ENCODE data around the gene DST.

Gene DST

DNA sequence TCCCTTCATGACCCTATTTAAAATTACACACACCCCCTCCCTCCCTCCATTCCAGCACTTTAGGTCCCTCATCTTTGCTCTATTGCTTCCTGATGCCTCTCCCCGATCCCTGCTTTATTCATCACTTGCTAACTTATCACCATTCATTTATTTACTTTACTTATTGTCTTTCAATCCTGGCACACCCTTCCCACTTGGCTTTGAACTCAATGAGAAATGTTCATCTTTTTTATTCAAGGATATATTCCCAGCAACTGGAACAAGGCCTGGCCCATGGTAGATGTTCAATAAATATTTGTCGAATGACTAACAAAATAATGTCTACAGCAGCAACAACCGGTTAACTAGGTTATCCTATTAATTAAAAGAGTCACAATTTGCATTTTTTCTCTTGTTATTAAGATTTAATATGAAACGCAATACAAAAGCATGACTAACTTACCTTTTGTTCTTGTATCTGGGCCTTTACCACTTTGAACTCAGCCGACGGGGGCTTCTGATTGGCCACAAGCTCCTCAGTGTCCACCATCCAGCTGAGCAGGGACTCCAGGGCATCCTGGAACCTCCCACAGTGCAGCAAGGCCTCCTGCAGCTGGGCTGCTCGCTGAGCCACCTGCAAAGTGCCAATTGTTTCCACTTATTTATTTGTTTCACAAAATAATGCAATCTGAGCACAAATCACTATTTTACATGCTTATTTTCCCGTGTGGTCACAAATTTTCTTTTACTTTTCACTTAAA lies 107.8 kb downstream of the DST start:
- DNase-seq, result no peak

- no peak for DNase-seq
Observed at GRCh38 chr6:56532766-56533551, 109.7 kb downstream of the DST start.

DNA sequence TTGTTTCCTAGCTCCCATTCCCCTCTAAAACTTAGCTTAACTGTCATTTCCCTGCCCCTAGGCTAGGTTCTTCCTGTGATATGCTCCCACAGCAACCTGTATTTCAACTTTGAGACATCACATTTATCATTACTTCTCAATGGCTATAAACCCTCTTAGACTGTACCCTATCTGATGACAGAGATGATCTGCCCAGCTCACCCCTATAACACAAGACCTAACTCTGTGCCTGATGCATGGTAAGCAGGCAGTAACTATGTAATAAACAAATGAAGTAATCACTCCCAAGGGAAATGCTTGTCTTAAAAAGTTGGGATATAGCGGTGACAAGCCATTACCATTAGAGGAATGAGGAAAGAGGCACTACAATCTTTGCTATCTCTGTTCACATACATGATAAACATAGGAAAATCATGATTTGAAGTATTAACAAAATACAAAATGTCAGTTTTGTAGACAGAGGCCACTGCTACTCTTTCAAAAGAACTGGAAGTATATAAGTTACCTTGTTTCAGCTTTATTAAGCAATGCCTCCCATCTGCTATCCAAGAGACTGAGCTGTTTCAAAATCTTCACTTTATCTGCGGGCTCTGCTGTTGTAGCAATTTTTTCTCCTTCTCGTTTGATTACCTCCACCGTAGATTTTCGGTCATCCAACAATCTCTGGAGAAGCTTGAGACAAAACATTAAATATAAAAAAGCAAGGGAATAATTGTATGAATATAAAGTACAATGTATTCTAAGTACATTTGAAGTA lies 110.7 kb downstream of the DST start:
- no peak for DNase-seq

DNA sequence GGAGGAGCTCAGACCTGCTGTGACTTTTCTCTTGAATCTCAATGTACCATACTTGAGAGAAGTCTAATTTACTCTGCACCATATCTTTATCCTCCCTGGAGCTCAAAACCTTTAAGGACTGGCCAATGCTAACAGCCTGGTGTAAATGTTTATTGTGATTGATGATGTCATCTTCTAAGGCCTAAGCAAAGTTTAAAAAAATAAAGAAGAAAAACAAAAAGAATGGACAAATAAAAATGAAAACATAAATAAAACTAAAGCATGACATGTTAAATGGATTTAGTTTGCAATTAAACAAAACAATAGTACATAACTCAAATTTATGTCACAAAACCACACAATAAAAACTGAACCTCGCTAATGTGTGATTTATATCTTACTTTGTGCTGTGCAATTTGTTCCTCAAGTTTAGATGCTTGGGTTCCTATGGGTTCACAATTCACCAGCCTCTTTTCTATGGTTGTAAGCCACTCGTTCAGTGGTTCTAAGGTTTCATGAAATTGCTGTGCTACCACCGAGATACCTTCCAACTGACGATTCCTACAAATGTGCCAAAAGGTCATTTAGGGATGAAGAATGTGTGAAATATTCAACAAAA lies 113.0 kb downstream of the DST start:
- no peak for DNase-seq

DNA sequence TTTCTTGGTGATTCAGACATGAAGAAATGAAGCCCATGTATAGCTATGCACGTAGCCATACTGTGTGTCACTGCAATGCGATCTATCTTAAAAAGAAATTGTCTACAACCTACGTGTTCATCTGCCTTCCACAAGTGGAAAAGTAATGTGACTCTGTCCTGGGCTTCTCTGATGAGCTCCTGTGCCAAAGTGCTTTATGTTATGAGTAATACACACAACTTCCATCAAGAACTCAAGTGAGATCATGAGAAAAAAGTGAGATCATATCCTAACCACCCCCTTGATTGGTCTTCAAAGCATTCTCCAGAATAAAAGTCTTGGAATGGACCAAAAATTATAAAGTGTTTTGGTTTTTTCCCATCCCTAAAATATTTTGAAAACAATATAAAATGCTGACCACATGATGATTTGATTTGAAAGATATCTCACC lies 114.3 kb downstream of the DST start:
- no peak for DNase-seq

DNA sequence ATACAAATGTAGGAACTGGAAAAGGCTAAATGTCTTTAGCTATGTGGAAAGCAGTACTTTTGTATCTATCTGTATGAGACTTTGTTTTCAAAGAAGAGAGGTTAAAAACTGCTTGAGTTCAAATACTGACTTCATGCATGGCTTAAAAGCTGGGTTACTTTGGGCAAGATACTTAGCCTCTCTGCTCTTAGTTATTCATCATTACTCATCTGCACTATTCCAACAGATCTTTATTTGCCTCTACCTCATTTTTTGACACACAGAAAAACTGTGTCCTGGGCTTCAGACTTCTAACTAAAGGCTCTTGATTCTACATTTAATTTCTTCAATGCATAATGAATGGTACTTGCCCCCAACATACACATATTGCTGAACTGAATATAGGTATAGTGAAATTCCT lies 114.8 kb downstream of the DST start:
- DNase-seq, result no peak

- DNase-seq, result no peak
Observed at GRCh38 chr6:56526860-56527544, 115.7 kb downstream of the DST start.

DNA sequence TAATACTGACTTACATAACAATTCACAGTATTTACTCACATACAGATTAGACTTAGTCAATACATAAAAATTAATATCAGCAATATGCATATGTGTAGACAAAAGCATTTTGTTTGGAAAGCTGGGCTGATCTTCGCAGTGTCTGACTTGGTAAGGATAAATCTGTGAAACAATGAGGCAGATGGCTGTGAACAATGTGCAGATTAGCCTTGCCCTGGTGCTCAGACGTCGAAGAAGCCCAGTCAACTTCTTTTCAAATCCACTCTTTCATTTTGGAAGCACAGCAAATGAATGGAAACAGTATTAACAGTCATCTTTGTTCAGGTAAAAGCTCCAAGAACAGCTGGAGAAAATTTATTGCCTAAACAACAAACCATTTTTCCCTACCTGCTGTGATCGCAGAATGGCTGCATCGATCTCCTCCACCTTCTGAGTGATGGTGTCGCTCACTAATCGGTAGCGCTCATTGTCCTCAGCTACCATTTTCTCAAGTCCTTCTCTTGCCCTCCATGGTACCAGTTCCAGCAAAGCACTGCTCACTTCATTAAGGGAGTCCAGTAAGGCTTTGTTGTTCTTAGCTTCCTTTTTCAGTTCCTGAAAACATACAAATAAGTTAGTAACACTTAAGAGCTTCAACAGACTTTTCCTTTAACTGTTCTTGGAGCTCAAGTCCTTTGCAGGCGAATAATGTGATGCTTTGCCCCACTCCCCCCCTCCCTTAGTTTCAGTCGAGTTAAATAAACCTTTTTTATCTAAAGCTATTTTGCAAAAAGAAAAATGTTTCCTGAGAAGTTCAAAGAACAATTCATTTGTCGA lies 116.5 kb downstream of the DST start:
- DNase-seq, result no peak

DNA sequence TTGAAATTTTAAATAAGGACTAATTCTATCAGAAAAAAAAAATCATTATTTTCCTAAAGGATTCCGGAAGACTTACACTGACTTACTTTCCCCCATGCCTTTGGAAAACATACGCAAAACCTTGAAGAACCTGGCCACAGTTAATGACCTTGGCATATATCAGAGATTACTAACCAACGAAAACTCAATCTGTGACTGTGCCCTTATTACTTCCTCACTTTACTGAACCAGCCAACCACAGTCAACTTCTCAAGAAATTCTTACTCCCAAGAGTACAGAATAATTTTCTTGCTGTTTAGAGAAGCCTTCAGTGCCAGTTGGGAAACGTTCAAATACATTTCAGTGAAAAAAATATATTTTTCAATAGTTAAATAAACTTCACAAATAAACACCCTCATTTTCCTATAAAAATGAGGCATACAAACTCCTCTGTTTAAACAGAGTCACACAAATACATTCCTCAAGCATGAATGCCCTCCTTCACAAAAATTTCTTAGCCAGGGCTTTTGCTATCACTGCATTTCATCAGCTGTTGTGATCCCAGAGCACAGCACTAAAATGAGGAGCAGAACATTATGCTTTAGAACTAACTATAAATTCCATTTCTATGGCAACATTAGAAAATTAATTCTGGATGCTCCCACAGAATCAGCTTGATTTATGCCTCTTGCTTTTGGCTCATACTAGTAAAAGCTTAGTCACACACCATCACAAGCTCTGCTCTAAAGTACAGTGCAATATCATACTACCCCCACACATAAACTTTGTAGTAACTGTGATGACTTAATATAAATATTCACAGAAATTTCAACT lies 117.6 kb downstream of the DST start:
- no peak for DNase-seq

DNA sequence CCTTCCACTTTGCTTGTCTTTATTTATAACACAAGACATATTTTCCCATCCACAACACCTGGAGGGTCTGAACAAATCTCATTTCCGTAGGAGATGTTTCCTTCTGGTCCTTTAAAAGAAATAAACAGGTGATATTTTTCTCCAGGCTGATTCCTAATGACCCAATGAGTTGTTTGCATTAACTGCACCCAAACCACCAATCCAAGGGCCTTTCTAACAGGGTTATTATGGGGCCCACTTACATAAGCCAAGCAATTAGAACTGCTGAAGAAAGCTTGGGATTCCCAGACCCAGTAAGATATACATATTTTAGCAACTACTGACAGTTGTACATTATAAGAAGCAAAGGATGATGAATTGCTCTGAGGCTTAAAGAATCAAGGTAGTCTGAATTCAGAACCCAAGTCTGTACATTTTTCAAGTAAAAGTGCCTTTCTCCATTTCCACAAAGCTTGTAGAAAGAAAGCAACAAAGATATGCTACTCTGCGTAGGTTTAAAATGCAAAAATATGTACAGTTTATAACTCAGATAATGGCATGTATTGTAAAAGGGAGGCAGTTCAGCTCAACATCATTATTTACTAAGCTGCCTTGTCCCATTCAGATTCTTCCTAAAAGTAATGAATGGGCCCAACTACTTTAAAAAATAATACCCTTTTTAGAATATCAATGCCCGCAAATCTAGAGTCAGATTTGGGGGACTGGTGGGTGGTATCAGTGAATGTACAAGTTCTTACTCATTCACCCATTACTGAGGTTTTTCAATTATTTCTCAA lies 120.0 kb downstream of the DST start:
- no peak for DNase-seq

- no peak for DNase-seq
Observed at GRCh38 chr6:56521976-56522375, 120.7 kb downstream of the DST start.

DNA sequence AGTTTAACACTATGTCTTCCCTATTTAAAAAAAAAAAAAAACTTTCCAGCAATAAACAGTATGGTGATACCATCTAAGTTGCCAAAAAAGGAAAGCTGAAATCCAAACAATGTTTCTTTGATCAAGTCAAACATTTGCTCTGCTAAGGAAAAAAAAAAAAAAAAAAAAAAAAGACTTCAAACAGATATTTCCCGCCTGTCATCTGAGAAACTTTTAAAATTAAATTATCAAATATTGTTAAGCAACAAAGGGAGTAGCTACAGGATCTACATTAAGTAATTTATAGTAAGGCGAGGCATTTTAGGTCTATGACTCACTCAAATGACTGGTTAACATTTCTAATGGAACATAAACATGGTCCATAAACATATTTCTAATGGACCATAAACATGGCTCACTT lies 121.2 kb downstream of the DST start:
- no peak for DNase-seq

- DNase-seq, result no peak
Observed at GRCh38 chr6:56520218-56520617, 122.5 kb downstream of the DST start.

GRCh38 chr6:56518995-56519767 lies 123.5 kb downstream of the DST start:
- no peak for DNase-seq

DNA sequence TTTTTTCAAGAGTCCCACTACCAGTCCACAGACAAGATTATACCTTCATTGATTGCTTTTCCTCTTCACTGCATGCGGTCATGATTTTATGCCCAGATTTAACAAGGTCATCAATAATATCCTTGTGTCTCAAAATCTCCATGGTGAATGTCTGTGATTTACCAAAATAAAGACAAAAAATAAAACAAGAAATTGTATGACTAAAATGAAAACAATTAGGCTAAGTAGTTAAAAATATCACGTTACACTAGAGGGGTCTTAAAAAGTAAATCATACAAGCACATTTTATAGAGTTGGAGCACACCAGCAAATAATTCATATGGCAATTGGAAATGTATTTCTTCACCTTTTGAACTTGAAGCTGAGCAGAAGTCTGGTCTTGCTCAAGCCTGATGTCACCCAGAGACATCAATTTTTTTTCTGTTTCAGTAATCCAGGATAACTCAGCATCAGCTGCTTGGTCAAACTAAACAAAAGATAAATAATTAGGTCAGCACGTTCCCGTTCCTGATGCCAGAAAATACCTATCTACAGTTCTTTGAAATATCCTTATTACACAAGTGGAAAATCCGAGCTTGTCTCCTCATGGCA lies 125.4 kb downstream of the DST start:
- no peak for DNase-seq

DNA sequence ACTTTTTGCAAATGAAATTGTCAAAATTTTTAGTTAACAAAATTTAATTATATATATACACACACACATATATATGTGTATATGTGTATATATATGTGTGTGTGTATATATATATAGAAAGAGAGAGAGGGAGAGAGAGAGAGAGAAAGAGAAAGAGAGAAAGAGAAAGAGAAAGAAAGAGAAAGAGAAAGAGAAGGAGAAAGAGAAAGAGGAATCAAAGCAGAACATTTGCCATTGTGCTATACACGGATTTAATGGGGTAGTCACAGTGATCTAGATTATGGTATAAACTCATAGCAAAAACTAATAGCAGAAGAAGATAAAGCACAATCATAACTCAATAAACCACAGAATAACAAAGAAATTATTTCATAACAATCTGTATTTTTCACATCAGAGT lies 126.7 kb downstream of the DST start:
- DNase-seq, result no peak

- DNase-seq, result no peak
Observed at GRCh38 chr6:56515081-56515905, 127.4 kb downstream of the DST start.

GRCh38 chr6:56514395-56514794 lies 128.3 kb downstream of the DST start:
- DNase-seq, result no peak

Data from KG1 (cell line).